HEK293 (cell line): ENCODE results near the gene PKIB.
A peak's percentile ranks its signal among the peaks of the same experiment; 100 is the strongest.

Experiments used
- ATF2 ChIP-seq: fragments of 450-650 bp; formaldehyde crosslinking; IDR thresholded peaks from 2 replicates; pipeline ENCODE4 v1.5.1; 2016; ENCODE audit warnings: missing biosample characterization, missing genetic modification characterization, low read depth
- CTCF ChIP-seq: fragments of 450-650 bp; formaldehyde crosslinking; IDR thresholded peaks from 2 replicates; pipeline ENCODE4 v1.5.1; 2016; ENCODE audit warnings: missing biosample characterization, missing genetic modification characterization
- GFI1B ChIP-seq: fragments of 450-650 bp; formaldehyde crosslinking; IDR thresholded peaks from 2 replicates; pipeline ENCODE4 v1.5.1; 2016; ENCODE audit warnings: missing biosample characterization, missing genetic modification characterization
- HOXA7 ChIP-seq: sonication (generic); formaldehyde crosslinking; IDR thresholded peaks from 2 replicates; pipeline ENCODE4 v1.8.1; 2022; ENCODE audit warnings: missing genetic modification reagents, borderline replicate concordance
- KLF16 ChIP-seq: fragments of 450-650 bp; formaldehyde crosslinking; IDR thresholded peaks from 2 replicates; pipeline ENCODE4 v1.5.1; 2017; ENCODE audit warnings: missing biosample characterization, missing genetic modification characterization
- PBX3 ChIP-seq: sonication (generic); formaldehyde crosslinking; IDR thresholded peaks from 2 replicates; pipeline ENCODE4 v1.8.1; 2022; ENCODE audit warnings: mild to moderate bottlenecking, moderate library complexity, missing genetic modification reagents
- PRDM10 ChIP-seq: fragments of 450-650 bp; formaldehyde crosslinking; IDR thresholded peaks from 2 replicates; pipeline ENCODE4 v1.5.1; 2016; ENCODE audit warnings: missing biosample characterization, missing genetic modification characterization
- YY1 ChIP-seq: fragments of 450-650 bp; formaldehyde crosslinking; IDR thresholded peaks from 2 replicates; pipeline ENCODE4 v1.5.1; 2018; ENCODE audit warnings: missing biosample characterization, missing genetic modification characterization
- ZBTB26 ChIP-seq: fragments of 450-650 bp; formaldehyde crosslinking; optimal IDR thresholded peaks from 2 replicates; pipeline ENCODE3; 2016; ENCODE audit warnings: missing biosample characterization, mild to moderate bottlenecking, missing genetic modification characterization
- ZNF274 ChIP-seq, 2 experiments: fragments of 200-500 bp in 1 of 2; fragments of 450-650 bp in 1 of 2; sonication (Bioruptor generic) in 1 of 2; formaldehyde crosslinking in 1 of 2; IDR thresholded peaks; 2 replicates each; pipeline versions ENCODE4 v1.5.1 to v1.6.1; 2014 to 2016; ENCODE audit warnings: borderline replicate concordance in 1 of 2, inconsistent platforms in 1 of 2, low read length in 1 of 2, missing biosample characterization in 1 of 2, missing genetic modification characterization in 1 of 2
- ZSCAN18 ChIP-seq: fragments of 450-650 bp; formaldehyde crosslinking; IDR thresholded peaks from 2 replicates; pipeline ENCODE4 v1.5.1; 2016; ENCODE audit warnings: missing biosample characterization, missing genetic modification characterization

GRCh38 chr6:122565708-122566107 lies 44.5 kb upstream of the PKIB start:
- TF ChIP-seq YY1 (tag by site-specific recombination) (no peak), CTCF (tag by site-specific recombination) (no peak), PRDM10 (tag by site-specific recombination) (no peak), GFI1B (tag by site-specific recombination) (no peak), PBX3 (CRISPR knock-in tag) (no peak), ZSCAN18 (tag by site-specific recombination) (no peak), ATF2 (tag by site-specific recombination) (peak; percentile 79), ZBTB26 (no peak), ZNF274 (IDR thresholded peaks at IDR 0.05; ENCODE audit: low read length) (no peak), ZNF274 (tag by site-specific recombination; IDR thresholded peaks at IDR 0.05; ENCODE audit: borderline replicate concordance) (no peak), KLF16 (no peak), HOXA7 (no peak)
